ENCODE data around the gene IQGAP2. TPM values are rescaled to one million over a fixed set of nuclear protein-coding genes. Genes with fewer than 3 reads are reported as not detected.
"Not testable (repeated sequence)": the region's sequence is repeated elsewhere in the genome, so short reads cannot be mapped to it uniquely, and the experiment has no call there.

Gene IQGAP2
- total RNA-seq, 1 donor = 86.2 TPM

- DNase-seq (ENCODE audit: low read depth in 2 of 3, low spot score in 2 of 3) = no peak
Observed at GRCh38 chr5:76674330-76675066, 271.4 kb downstream of the IQGAP2 start.

GRCh38 chr5:76675364-76675763 lies 272.3 kb downstream of the IQGAP2 start:
- DNase-seq (ENCODE audit: low read depth in 2 of 3, low spot score in 2 of 3) = no peak

DNA sequence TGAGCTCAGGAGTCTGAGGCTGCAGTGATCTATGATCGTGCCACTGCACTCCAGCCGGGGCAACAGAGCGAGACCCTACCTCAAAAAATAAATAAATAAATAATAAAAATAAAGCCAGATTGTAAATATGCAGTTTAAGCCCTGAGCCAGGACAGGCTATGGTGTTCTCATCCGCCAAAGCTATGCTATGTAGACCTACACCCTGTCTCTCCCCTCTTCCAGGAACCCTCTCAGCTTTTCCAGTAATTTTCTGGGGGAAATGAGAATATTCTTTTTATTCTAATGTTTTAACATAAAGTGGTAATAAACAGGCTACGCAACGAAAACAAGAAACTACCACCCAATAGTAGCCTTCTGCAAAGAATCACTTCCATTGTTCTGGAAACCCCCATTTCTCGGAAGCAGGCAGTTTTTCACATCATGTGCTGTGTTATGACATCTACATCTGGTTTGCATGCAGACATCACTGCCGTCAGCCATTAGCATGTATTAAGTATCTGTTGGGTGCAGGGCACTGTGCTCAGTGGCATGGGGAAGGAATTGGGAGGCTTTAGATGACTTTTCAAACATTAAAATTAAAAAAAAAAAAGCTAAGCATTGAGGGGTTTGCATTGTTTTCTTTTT lies 274.9 kb downstream of the IQGAP2 start:
- no peak for DNase-seq (ENCODE audit: low read depth in 2 of 3, low spot score in 2 of 3)

GRCh38 chr5:76679231-76679630 lies 276.1 kb downstream of the IQGAP2 start:
- no peak for DNase-seq (ENCODE audit: low read depth in 2 of 3, low spot score in 2 of 3)

DNA sequence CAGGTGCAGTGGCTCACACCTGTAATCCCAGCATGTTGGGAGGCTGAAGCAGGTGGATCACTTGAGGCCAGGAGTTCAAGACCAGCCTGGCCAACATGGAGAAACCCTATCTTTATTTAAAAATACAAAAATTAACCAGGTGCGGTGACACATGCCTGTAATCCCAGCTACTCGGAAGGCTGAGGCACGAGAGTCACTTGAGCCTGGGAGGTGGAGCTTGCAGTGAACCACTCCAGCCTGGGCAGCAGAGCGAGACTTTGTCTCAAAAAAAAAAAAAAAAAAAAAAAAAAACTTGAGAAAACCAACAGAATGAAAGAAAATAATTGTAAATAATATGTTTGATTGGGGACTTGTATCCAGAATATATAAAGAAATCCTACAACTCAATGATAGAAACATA lies 277.7 kb downstream of the IQGAP2 start:
- DNase-seq (ENCODE audit: low read depth in 2 of 3, low spot score in 2 of 3) = not testable (repeated sequence)

DNA sequence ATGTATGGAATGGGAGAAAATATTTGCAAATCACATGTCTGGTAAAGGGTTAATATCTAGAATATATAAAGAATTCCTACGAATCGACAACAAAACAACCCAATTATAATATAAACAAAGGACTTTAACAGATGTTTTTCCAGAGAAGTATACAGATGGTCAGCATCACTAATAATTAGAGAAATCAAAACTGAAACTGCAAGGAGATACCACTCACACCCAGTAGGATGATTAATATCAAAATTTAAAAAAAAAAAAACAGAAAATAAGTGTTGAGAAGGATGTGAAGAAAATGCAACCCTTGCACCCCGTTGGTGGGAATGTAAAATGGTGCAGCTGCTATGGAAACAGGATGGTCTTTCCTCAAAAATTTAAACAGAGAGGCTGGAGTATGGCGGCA lies 278.2 kb downstream of the IQGAP2 start:
- DNase-seq (ENCODE audit: low read depth in 2 of 3, low spot score in 2 of 3) = no peak

GRCh38 chr5:76682387-76682786 lies 279.3 kb downstream of the IQGAP2 start:
- DNase-seq (ENCODE audit: low read depth in 2 of 3, low spot score in 2 of 3) = no peak

DNA sequence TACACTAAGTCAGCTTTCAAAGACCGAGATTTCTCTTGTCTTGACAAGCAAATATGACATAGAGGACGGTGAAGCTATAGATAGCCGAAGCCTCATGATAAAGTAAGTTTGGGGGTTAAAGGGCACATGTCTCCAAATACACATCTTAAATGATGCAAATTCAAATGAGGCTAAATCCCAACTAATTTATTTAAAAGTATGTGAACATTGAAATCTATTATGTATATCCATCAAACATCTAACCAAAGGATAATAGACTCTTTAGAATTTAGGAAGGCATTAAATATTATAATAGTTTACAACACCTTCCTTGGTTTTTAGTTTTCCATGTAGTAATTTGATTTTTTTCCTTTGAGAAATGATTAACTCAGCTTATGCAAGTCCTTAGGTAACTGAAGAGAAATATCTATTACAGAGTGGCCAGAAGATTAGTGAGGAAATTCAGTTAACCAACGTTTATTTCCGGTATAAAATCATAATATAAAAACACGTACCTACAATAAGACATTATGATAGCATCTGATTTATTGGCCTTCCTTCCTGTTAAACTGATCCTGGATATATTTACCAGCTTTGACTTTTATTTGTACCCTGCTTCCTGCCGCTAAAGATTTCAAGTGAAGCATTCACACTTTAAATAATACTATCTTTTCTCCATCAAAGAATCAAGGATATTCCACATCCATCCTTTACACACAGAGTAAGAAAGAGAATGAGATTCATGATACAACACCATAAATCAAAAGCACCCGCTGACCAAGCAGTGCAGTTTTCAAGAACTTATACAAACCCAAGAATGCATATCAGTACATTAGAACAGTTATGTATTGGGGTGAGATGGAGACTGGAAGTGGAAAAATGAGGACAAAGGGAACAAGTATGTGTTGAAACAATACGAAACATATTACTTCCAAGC lies 281.0 kb downstream of the IQGAP2 start:
- no peak for DNase-seq (ENCODE audit: low read depth in 2 of 3, low spot score in 2 of 3)

DNA sequence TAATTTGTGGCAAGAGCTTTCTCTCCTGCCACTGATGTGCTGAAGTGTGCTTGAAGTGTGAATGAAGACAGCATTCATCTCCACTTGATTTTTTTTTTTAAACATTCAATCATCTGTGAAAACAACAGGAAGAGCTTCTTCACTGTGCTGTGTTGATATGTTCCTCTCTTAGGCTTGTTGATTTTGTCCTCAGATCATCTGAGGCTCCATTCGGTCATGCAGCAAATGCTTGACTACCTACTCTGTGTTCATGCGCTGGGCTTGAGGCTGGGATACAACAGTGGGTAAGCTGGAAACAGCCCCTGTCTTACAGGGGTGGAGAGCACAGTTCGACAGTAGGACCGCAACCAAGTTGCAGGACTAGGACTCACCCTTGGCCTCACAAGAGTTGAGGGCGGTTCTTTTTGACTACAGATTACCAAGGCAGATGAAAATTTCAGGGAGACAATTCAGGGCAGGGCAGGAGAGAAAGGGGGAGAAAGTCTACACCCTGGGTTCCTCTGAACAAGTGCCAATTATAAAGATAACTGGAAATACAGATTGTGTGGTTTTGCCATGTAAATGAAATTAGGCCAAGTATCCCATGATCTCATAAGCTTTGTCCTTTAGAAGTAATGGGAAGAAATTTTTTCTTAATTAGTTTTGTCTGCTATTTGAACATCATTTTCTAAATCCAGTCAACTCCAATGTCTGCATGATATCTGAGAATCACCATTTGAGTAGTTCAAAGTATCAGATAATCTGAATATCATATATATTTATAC lies 281.9 kb downstream of the IQGAP2 start:
- no peak for DNase-seq (ENCODE audit: low read depth in 2 of 3, low spot score in 2 of 3)

DNA sequence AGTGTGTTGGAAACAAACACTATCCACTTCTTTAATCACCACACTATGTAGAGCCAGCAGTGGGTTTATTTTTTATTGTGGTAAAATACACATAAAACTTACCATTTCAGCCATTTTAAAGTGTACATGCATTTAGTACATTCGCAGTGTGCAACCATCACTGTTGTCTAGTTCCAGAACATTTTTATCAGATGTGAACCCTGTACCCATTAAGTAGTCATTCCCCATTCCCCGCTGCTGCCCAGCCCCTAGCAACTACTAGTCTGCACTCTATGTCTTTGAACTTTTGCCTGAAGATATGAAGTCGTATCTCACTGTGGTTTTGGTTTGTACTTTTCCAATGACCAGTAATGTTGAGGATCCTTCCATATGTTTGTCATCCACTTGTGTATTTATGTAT lies 282.6 kb downstream of the IQGAP2 start:
- no peak for DNase-seq (ENCODE audit: low read depth in 2 of 3, low spot score in 2 of 3)

DNA sequence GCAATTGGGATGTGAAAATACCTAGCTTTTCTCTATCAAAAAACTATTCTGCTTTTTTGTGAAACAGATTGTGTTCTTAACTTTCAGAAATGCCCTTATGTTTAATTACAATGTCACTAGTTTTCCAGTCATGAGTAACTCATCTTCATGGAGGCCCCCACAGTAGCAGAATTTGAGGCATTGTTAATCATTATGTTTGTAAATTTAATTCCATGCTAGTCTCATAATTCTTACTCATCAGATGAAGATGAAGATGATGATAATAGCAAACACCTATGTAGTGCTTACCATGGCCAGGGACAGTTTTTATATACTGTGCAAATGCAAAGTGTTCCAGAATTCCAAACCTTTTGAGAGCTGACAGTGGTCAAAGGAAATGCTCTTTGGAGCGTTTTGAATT lies 285.1 kb downstream of the IQGAP2 start:
- DNase-seq (ENCODE audit: low read depth in 2 of 3, low spot score in 2 of 3) = no peak

GRCh38 chr5:76688836-76689235 lies 285.8 kb downstream of the IQGAP2 start:
- no peak for DNase-seq (ENCODE audit: low read depth in 2 of 3, low spot score in 2 of 3)

DNA sequence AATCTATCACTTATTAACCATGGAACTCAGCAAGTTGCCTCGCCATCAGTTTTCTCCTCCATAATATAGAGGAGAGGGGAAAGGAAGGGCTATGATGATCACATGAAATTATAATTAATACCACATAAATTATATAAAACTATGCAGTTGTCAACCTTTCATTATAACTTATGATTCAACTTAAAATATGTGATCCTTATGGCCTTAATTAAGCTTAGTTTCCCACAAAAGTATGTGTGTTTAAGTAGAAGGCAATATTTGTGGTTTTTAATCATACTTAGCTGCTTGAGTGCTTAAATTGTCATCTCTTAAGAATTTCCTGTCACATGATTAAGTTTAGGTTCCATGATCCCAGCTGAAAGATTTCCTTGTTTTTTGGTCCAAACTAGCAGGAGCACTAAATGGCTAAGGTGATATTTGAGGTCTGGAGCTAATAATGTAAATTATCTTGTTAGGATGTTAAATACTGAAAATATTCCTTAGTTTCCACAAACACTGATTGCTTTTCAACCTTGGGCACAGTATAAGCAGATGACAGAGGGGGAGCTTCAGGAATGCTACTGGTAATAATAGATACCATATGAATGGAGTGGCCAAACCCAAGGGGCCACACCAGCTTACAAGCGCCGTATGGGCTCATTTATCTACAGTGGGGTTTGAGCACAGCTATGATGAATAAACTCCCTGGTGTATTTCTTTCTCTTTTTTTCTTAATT lies 286.4 kb downstream of the IQGAP2 start:
- DNase-seq (ENCODE audit: low read depth in 2 of 3, low spot score in 2 of 3) = no peak

- no peak for DNase-seq (ENCODE audit: low read depth in 2 of 3, low spot score in 2 of 3)
Observed at GRCh38 chr5:76690037-76690679, 287.1 kb downstream of the IQGAP2 start.

DNA sequence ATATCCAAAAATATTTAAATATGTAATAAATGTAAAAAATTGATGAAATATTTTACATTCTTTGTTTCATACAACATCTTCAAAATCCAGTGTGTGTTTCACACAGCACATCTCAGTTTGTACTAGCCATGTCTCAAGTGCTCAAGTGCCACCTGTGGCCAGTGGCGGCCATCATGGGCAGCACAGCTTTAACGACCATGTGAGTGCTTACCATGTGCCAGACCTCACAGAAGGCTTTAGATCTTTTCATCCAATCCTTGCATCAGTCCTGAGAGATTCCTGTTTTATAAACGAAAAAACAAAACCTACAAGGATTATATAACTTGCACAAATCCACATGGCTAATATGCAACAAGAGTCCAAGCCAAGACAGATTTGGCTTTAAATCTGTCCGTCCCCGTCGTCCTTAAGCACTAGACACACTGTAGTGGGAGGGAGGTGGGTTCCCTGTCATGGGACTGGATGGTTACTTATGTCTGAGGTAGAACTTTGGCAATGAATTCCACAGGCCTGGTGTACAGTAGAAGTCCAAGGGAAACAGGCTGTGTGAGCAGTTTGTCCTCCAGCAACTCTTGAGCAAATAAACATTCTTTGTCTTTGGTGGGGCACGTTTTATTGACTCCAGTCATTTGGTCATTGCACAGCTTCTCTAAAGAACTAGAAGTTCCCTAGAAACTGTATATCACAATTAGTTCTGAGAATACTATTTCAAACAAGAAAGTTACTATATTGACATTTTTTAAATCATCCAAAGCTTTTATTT lies 287.8 kb downstream of the IQGAP2 start:
- no peak for DNase-seq (ENCODE audit: low read depth in 2 of 3, low spot score in 2 of 3)

GRCh38 chr5:76691467-76692273 lies 288.6 kb downstream of the IQGAP2 start:
- DNase-seq (ENCODE audit: low read depth in 2 of 3, low spot score in 2 of 3) = no peak

GRCh38 chr5:76692274-76692540 lies 289.1 kb downstream of the IQGAP2 start:
- no peak for DNase-seq (ENCODE audit: low read depth in 2 of 3, low spot score in 2 of 3)

GRCh38 chr5:76692651-76693050 lies 289.6 kb downstream of the IQGAP2 start:
- DNase-seq (ENCODE audit: low read depth in 2 of 3, low spot score in 2 of 3) = no peak
